ENCODE data around the gene HEATR9.
"Not testable (repeated sequence)": the region's sequence is repeated elsewhere in the genome, so short reads cannot be mapped to it uniquely, and the experiment has no call there.

The HEATR9 gene, protein sequence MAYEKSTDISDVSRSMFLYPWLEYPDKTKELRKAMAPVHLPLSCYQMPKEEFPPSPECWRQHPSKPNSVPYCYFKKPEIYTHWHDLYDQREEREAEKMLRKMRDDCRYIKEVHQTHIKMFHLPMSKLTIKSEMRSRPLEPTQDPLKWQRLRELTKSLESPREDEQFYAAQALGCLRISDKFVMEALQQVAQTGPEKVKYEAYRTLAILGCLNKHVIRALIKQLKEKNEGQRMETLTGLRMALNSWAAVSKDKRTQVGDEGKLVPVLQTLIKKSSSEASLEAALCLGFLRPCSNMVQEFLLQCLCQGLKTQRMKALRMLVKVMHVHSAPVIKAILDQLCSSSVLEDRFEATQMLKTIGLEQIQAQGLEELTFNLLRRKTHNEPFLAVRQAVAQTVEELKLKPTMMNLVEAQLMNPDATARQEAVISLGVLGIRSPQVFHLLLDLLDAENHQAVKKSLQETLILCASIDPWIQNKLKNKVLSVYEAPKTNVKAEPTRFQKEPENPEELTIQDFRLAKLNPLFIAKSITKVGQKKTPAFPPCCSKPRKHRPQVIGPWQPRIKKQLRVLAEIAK
- 0.48 to 2.5 reads per million in 2 experiments for total RNA-seq

GRCh38 chr17:35868737-35869136, at the start of gene HEATR9:
Gene HEATR9, minus strand, starts transcription at chr17:35868891. Its CDS starts 149 bp downstream, at chr17:35868742.
- no peak for DNase-seq (ENCODE audit: low read depth)

GRCh38 chr17:35917519-35918213, 49.0 kb upstream of the HEATR9 start:
- no peak for DNase-seq (ENCODE audit: low read depth)

GRCh38 chr17:35915153-35915964, 46.7 kb upstream of the HEATR9 start:
- no peak for DNase-seq (ENCODE audit: low read depth)

GRCh38 chr17:35914354-35914753, 45.7 kb upstream of the HEATR9 start:
- no peak for DNase-seq (ENCODE audit: low read depth)

GRCh38 chr17:35913609-35914008, 44.9 kb upstream of the HEATR9 start:
- DNase-seq (ENCODE audit: low read depth): no peak

GRCh38 chr17:35912942-35913341, 44.3 kb upstream of the HEATR9 start:
- no peak for DNase-seq (ENCODE audit: low read depth)

GRCh38 chr17:35912339-35912912, 43.7 kb upstream of the HEATR9 start:
- no peak for DNase-seq (ENCODE audit: low read depth)

GRCh38 chr17:35909408-35909807, 40.7 kb upstream of the HEATR9 start:
- DNase-seq (ENCODE audit: low read depth): no peak

DNA sequence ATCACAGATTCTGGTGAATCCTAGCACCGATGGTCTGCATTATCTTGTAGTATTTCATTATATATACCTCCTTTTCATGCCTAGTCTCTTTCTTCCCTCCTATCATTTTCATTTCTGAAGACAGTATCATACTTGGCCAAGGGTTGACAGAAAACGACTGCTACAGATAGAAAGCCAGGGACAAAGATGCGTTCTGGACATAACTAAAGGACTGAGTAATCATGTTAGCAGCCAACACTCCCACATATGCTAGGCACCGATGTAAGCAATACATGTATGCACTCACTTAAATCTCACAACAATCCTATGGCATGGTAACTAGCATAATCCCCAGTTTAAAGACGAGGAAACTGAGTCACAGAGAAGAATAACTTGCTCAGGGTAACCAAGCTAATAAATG, 39.0 kb upstream of the HEATR9 start:
- DNase-seq (ENCODE audit: low read depth): no peak

DNA sequence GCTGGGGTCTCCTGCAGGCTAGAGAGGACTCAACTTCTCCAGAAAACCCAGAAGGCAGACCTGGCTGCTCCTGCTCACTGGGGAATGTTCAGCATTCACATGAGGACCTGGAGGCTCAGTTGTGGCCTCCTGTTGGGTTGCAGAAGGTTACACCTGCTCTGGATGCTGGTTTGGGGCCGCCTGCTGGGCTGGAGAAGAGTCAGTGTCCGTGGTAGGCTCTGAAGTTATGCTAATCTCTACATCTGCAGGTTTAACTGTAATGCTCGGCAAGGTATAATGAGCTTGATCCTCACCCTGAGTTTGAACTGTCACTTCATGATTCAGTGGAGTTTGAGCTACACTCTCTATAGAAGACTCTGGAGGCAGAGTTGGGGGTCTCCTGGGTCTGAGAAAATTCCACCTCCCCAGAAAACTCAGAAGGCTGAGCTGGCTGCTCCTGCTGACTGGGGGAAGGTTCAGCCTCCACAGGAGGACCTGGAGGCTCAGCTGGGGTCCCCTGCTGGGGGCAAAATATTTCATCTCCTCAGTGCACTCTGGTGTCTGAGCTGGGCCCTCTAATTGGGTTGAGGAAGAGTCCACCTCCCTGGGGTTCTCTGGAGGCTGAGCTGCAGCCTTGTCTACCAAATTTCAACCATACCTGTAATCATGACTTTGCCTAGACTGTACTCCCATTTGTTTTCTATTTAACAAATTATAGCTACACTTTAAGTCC, 38.4 kb upstream of the HEATR9 start:
- no peak for DNase-seq (ENCODE audit: low read depth)

GRCh38 chr17:35906191-35906925, 37.7 kb upstream of the HEATR9 start:
- DNase-seq (ENCODE audit: low read depth): no peak

GRCh38 chr17:35903451-35903850, 34.8 kb upstream of the HEATR9 start:
- no peak for DNase-seq (ENCODE audit: low read depth)

- DNase-seq (ENCODE audit: low read depth): no peak
Observed at GRCh38 chr17:35901631-35902175, 33.0 kb upstream of the HEATR9 start.

- no peak for DNase-seq (ENCODE audit: low read depth)
Observed at GRCh38 chr17:35900708-35901480, 32.2 kb upstream of the HEATR9 start.

DNA sequence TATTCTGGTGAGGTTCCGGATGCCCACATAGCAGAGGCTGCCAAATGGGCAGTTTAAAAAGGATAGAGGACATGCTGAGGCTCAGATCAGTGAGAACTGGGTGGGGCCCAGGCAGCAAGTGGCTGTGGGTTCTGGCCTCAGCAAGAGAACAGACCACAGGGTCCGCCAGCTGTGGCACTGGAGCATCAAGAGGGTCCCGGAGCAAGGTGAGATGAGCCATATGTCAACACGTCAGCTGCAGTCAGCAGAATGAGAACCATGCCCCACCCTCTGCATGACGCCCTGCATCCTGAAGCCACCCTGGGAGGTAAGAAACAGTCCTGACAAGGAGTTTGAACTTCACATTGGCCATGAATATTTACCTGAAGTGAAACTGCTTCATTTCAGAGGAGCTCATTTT, 31.6 kb upstream of the HEATR9 start:
- no peak for DNase-seq (ENCODE audit: low read depth)

DNA sequence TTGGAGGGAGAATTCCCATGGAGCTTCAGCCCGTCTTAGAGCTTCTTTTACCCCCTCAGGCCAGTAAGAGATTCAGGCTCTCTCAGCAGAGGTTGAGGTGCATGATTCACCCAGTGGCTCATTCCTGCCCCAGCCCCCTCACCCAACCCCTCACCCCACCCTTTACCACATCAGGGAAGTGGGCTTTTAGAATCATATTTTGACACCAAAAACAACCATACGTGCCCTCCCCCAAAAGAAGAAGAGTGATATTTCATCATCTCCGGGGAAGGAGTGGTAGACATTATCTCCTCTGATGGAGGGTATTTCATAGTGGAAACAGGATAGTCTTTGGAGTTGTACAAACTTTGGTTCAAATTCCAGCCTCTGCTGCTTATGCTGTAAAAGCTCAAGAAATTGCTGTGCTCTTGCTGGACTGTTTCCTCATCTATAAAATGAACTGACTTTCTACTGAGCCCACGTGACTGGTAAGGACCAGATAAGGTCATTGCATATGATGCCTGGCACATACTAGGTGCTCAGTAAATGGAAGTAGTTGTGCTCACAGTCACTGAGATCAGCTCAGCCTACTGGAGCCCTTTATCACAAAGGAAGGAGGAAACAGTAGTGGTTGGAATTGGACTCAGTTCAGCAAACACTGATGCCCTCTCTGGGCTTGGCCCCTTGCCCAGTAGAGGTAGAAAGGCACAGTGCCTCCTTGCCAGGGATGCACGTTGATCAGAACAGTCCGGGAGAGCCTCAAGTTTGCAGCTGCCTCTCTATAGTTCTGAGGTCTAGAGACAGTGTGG, 29.8 kb upstream of the HEATR9 start:
- no peak for DNase-seq (ENCODE audit: low read depth)

DNA sequence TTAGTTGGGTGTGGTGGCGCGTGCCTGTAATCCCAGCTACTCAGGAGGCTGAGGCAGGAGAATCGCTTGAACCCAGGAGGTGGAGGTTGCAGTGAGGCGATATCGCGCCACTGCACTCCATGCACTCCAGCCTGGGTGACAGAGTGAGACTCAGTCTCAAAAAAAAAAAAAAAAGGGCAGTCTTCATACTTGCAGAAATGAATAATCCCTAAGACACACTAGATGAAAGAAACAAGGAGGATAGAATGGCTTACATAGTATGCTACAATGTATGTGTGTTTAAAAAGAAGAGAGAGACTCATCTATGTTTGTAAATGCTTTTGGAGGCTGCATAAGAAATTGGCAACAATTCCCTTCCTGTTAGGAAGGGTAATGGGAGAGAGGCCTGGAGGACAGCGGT, 29.1 kb upstream of the HEATR9 start:
- not testable (repeated sequence) for DNase-seq (ENCODE audit: low read depth)
